ENCODE results near the gene PDZRN4.
"Not testable (repeated sequence)": the region's sequence is repeated elsewhere in the genome, so short reads cannot be mapped to it uniquely, and the experiment has no call there.

Gene PDZRN4

DNA sequence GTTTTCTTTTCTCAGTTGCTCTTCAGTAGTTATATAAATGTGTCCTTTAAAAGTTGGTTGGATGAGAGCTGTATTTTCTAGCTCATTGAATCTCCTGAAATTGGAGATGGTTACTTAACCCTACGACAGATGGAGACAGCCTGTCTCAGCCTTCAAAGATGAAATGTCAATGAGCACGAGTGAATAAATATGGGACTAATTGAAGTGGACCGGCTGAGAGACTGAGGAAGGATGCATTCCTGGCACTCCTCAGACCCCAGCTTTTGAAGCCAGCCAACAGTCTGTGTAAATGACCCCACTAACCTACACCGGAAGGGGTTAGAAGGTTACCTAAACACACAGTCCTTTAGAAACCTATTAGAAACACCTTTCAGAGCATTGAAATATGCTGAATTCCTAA lies 46.6 kb downstream of the PDZRN4 start:
- no peaks in the 10 kb centered on the region for H3K9me3 ChIP-seq (ENCODE audit: control insufficient read depth, low read length)
- H3K4me3 ChIP-seq (ENCODE audit: insufficient read depth, low read depth, low read length) = no peak overlapping the region
- H3K4me1 ChIP-seq (ENCODE audit: control insufficient read depth, insufficient read depth, low read length) = no peaks in the 10 kb centered on the region
- 89 to 96% methylated on average over 4 of the region's 4 CpGs for WGBS, 2 experiments
- no peaks in the 10 kb centered on the region for H3K36me3 ChIP-seq (ENCODE audit: control insufficient read depth, insufficient read depth, low read length)
- H3K27me3 ChIP-seq (ENCODE audit: control insufficient read depth, insufficient read depth, low read length, poor library complexity, severe bottlenecking) = no peaks in the 10 kb centered on the region
- H3K27ac ChIP-seq (ENCODE audit: insufficient read depth, low read depth, low read length, poor library complexity, severe bottlenecking) = no peak overlapping the region

GRCh38 chr12:41242603-41243002 lies 54.5 kb downstream of the PDZRN4 start:
- no peaks in the 10 kb centered on the region for H3K4me1 ChIP-seq (ENCODE audit: control insufficient read depth, insufficient read depth, low read length)
- no peaks in the 10 kb centered on the region for H3K36me3 ChIP-seq (ENCODE audit: control insufficient read depth, insufficient read depth, low read length)
- no peak overlapping the region for H3K4me3 ChIP-seq (ENCODE audit: insufficient read depth, low read depth, low read length)
- H3K27me3 ChIP-seq (ENCODE audit: control insufficient read depth, insufficient read depth, low read length, poor library complexity, severe bottlenecking) = no peaks in the 10 kb centered on the region
- H3K27ac ChIP-seq (ENCODE audit: insufficient read depth, low read depth, low read length, poor library complexity, severe bottlenecking) = no peak overlapping the region
- no peaks in the 10 kb centered on the region for H3K9me3 ChIP-seq (ENCODE audit: control insufficient read depth, low read length)
- 72 to 77% methylated on average over 2 of the region's 2 CpGs for WGBS, 2 experiments

DNA sequence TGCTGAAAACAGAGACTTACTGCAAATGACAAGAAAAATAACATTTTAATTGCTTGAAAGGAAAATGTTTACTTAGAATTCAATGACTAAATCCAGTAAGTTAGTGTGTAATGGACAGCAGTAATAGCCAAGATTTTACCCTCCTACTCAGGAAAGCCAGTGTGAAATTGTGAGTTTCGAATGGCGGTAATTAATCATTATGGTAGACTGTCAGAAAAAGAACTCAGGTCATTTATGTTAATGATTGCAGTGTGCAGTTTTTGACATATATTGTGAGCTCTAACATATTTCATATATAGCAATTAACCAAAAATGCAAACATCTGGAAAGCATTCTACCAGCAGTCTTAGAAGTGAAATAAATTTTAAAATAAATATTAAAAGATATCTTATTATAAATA lies 60.3 kb downstream of the PDZRN4 start:
- Histone ChIP-seq H3K9me3 (ENCODE audit: control insufficient read depth, low read length) (no peaks in the 10 kb centered on the region), H3K27ac (ENCODE audit: insufficient read depth, low read depth, low read length, poor library complexity, severe bottlenecking) (no peak overlapping the region)
- whole genome bisulfite sequencing, 2 experiments = 100% methylated on average over 2 of the region's 2 CpGs; no CpG with 5 or more reads in 1 of the 2 experiments

GRCh38 chr12:41250748-41251147 lies 62.6 kb downstream of the PDZRN4 start:
- H3K36me3 ChIP-seq (ENCODE audit: control insufficient read depth, insufficient read depth, low read length) = no peaks in the 10 kb centered on the region
- WGBS, 2 experiments = 88 to 100% methylated on average over 2 of the region's 2 CpGs
- H3K4me3 ChIP-seq (ENCODE audit: insufficient read depth, low read depth, low read length) = no peak overlapping the region
- H3K4me1 ChIP-seq (ENCODE audit: control insufficient read depth, insufficient read depth, low read length) = no peaks in the 10 kb centered on the region
- no peak overlapping the region for H3K27ac ChIP-seq (ENCODE audit: insufficient read depth, low read depth, low read length, poor library complexity, severe bottlenecking)
- no peaks in the 10 kb centered on the region for H3K27me3 ChIP-seq (ENCODE audit: control insufficient read depth, insufficient read depth, low read length, poor library complexity, severe bottlenecking)
- no peaks in the 10 kb centered on the region for H3K9me3 ChIP-seq (ENCODE audit: control insufficient read depth, low read length)

More for the DNA sequence above, 60.3 kb downstream of the PDZRN4 start:
- no peak overlapping the region for H3K4me3 ChIP-seq (ENCODE audit: insufficient read depth, low read depth, low read length)
- H3K27me3 ChIP-seq (ENCODE audit: control insufficient read depth, insufficient read depth, low read length, poor library complexity, severe bottlenecking) = no peaks in the 10 kb centered on the region
- no peaks in the 10 kb centered on the region for H3K4me1 ChIP-seq (ENCODE audit: control insufficient read depth, insufficient read depth, low read length)
- no peaks in the 10 kb centered on the region for H3K36me3 ChIP-seq (ENCODE audit: control insufficient read depth, insufficient read depth, low read length)

- no peaks in the 10 kb centered on the region for H3K36me3 ChIP-seq (ENCODE audit: control insufficient read depth, insufficient read depth, low read length)
- no peaks in the 10 kb centered on the region for H3K9me3 ChIP-seq (ENCODE audit: control insufficient read depth, low read length)
- no peak overlapping the region for H3K4me3 ChIP-seq (ENCODE audit: insufficient read depth, low read depth, low read length)
- WGBS, 2 experiments = 83 to 100% methylated on average over 1 of the region's 4 CpGs
- H3K27me3 ChIP-seq (ENCODE audit: control insufficient read depth, insufficient read depth, low read length, poor library complexity, severe bottlenecking) = no peaks in the 10 kb centered on the region
- no peaks in the 10 kb centered on the region for H3K4me1 ChIP-seq (ENCODE audit: control insufficient read depth, insufficient read depth, low read length)
- H3K27ac ChIP-seq (ENCODE audit: insufficient read depth, low read depth, low read length, poor library complexity, severe bottlenecking) = no peak overlapping the region
These were observed 66.1 kb downstream of the PDZRN4 start for GRCh38 chr12:41254004-41254914.

DNA sequence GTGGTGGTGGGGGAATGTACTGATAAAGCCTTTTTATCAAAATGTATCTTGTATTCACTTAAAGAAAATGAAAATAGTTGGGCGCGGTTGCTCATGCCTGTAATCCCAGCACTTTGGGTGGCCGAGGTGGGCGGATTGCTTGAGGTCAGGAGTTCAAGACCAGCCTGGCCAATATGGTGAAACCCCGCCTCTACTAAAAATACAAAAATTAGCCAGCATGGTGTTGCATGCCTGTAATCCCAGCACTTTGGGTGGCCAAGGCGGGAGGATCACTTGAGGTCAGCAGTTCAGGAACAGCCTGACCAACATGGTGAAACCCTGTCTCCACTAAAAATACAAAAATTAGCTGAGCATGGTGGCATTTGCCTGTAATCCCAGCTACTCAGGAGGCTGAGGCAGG lies 75.1 kb downstream of the PDZRN4 start:
- WGBS, 2 experiments = 83 to 89% methylated on average over 6 of the region's 6 CpGs
- not testable (repeated sequence) for H3K36me3 ChIP-seq (ENCODE audit: control insufficient read depth, insufficient read depth, low read length); H3K4me1 ChIP-seq (ENCODE audit: control insufficient read depth, insufficient read depth, low read length); H3K27me3 ChIP-seq (ENCODE audit: control insufficient read depth, insufficient read depth, low read length, poor library complexity, severe bottlenecking); H3K4me3 ChIP-seq (ENCODE audit: insufficient read depth, low read depth, low read length); H3K27ac ChIP-seq (ENCODE audit: insufficient read depth, low read depth, low read length, poor library complexity, severe bottlenecking); H3K9me3 ChIP-seq (ENCODE audit: control insufficient read depth, low read length)

GRCh38 chr12:41264281-41264680 lies 76.2 kb downstream of the PDZRN4 start:
- H3K27ac ChIP-seq (ENCODE audit: insufficient read depth, low read depth, low read length, poor library complexity, severe bottlenecking) = no peak overlapping the region
- H3K27me3 ChIP-seq (ENCODE audit: control insufficient read depth, insufficient read depth, low read length, poor library complexity, severe bottlenecking) = no peaks in the 10 kb centered on the region
- no peak overlapping the region for H3K4me3 ChIP-seq (ENCODE audit: insufficient read depth, low read depth, low read length)
- no peaks in the 10 kb centered on the region for H3K4me1 ChIP-seq (ENCODE audit: control insufficient read depth, insufficient read depth, low read length)
- no peaks in the 10 kb centered on the region for H3K36me3 ChIP-seq (ENCODE audit: control insufficient read depth, insufficient read depth, low read length)
- no peaks in the 10 kb centered on the region for H3K9me3 ChIP-seq (ENCODE audit: control insufficient read depth, low read length)

DNA sequence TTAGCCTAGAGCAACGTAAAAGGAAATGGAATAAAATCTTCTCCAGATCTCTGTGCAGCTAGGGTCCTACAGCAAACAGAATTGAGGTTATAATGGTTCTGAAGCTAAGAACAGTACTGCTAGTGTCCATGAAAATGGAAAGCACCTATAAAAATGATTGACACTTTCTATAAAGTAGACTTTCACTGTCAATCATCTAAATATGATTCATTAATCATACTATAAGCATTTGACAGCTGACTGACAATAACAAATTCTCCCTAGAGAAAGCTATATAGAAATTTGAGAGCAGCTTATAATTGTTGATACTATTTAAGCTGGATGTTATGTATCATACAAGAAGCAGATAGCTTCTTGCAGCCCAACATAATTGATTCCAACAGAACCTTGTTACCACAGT lies 80.9 kb downstream of the PDZRN4 start:
- Histone ChIP-seq H3K4me1 (ENCODE audit: control insufficient read depth, insufficient read depth, low read length) (no peaks in the 10 kb centered on the region), H3K4me3 (ENCODE audit: insufficient read depth, low read depth, low read length) (no peak overlapping the region), H3K27ac (ENCODE audit: insufficient read depth, low read depth, low read length, poor library complexity, severe bottlenecking) (no peak overlapping the region), H3K27me3 (ENCODE audit: control insufficient read depth, insufficient read depth, low read length, poor library complexity, severe bottlenecking) (no peaks in the 10 kb centered on the region), H3K9me3 (ENCODE audit: control insufficient read depth, low read length) (no peaks in the 10 kb centered on the region), H3K36me3 (ENCODE audit: control insufficient read depth, insufficient read depth, low read length) (no peaks in the 10 kb centered on the region)
- 93 to 94% methylated on average over 1 of the region's 1 CpG for WGBS, 2 experiments

- H3K27ac ChIP-seq (ENCODE audit: insufficient read depth, low read depth, low read length, poor library complexity, severe bottlenecking) = no peak overlapping the region
- H3K9me3 ChIP-seq (ENCODE audit: control insufficient read depth, low read length) = no peaks in the 10 kb centered on the region
- H3K4me1 ChIP-seq (ENCODE audit: control insufficient read depth, insufficient read depth, low read length) = no peaks in the 10 kb centered on the region
- H3K27me3 ChIP-seq (ENCODE audit: control insufficient read depth, insufficient read depth, low read length, poor library complexity, severe bottlenecking) = no peaks in the 10 kb centered on the region
- H3K4me3 ChIP-seq (ENCODE audit: insufficient read depth, low read depth, low read length) = no peak overlapping the region
- WGBS, 2 experiments = 94 to 100% methylated on average over 2 to 3 of the region's 3 CpGs
- H3K36me3 ChIP-seq (ENCODE audit: control insufficient read depth, insufficient read depth, low read length) = no peaks in the 10 kb centered on the region
These were observed 83.4 kb downstream of the PDZRN4 start for GRCh38 chr12:41271489-41271888.

DNA sequence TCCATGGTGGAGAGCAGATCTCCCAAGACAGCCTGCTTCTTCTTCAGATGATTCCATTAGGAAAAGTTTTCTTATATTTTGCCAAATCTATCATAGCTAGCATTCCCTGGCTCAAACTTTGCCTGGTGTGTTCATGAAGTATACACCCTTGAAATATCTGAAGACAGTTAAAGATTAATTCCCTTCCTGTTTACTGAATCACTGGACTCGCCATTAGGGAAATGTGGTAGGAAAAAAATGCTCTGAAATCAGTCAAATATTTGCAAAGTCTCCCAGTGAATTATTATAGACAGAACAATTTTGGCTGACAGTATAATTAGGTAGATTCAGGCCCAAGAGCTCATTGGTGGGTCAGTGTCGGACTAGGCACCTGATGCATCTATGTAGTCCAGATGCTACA lies 86.5 kb downstream of the PDZRN4 start:
- Histone ChIP-seq H3K4me1 (ENCODE audit: control insufficient read depth, insufficient read depth, low read length) (peaks cover 5% of the 10 kb centered on the region), H3K36me3 (ENCODE audit: control insufficient read depth, insufficient read depth, low read length) (no peaks in the 10 kb centered on the region), H3K4me3 (ENCODE audit: insufficient read depth, low read depth, low read length) (no peak overlapping the region), H3K27ac (ENCODE audit: insufficient read depth, low read depth, low read length, poor library complexity, severe bottlenecking) (no peak overlapping the region), H3K27me3 (ENCODE audit: control insufficient read depth, insufficient read depth, low read length, poor library complexity, severe bottlenecking) (no peaks in the 10 kb centered on the region), H3K9me3 (ENCODE audit: control insufficient read depth, low read length) (no peaks in the 10 kb centered on the region)
- WGBS, 2 experiments = 95 to 97% methylated on average over 2 of the region's 2 CpGs

Data from ectodermal cell (in vitro differentiated cells).